Fibroblast of lung (primary cell): Measurements from ENCODE around the gene HSF4. TPM values are rescaled to one million over a fixed set of nuclear protein-coding genes. Genes with fewer than 3 reads are reported as not detected.

ENCODE experiments used
- DNase-seq, 2 donors: peaks; one replicate each; pipeline versions ENCODE4 v3.0.0 to v3.0.0-alpha.2; 2010; ENCODE audit warnings: low read depth in 2 of 2
- H2AFZ ChIP-seq: 2 replicates; pipeline ENCODE4 v1.5.1; 2012; ENCODE audit warnings: low read length, control low read depth, inconsistent platforms
- H3K27ac ChIP-seq: 2 replicates; pipeline ENCODE4 v1.5.1; 2011; ENCODE audit warnings: low read length, control low read depth; ENCODE audit not compliant: insufficient read depth
- H3K27me3 ChIP-seq: 2 replicates; pipeline ENCODE4 v1.5.1; 2011; ENCODE audit warnings: mild to moderate bottlenecking, low read length; ENCODE audit not compliant: control insufficient read depth, insufficient read depth
- H3K36me3 ChIP-seq: 2 replicates; pipeline ENCODE4 v1.5.1; 2011; ENCODE audit warnings: low read length; ENCODE audit not compliant: control insufficient read depth, insufficient read depth
- H3K4me1 ChIP-seq: 2 replicates; pipeline ENCODE4 v1.5.1; 2011; ENCODE audit warnings: low read length; ENCODE audit not compliant: control insufficient read depth, insufficient read depth; ENCODE audit errors: extremely low read depth
- H3K4me2 ChIP-seq: 2 replicates; pipeline ENCODE4 v1.5.1; 2011; ENCODE audit warnings: low read length, control low read depth; ENCODE audit not compliant: insufficient read depth; ENCODE audit errors: extremely low read depth
- H3K4me3 ChIP-seq, 4 experiments: fragments of 200-600 bp in 1 of 4; sonication (generic) in 1 of 4; replicated peaks in 1 of 4; 2 replicates each; pipeline ENCODE4 v1.5.1; 2011 to 2016; ENCODE audit warnings: low read length in 4 of 4, low read depth in 3 of 4, mild to moderate bottlenecking in 3 of 4, control low read depth in 2 of 4, inconsistent platforms in 1 of 4, mixed read lengths in 1 of 4; ENCODE audit not compliant: insufficient read depth in 1 of 4; ENCODE audit errors: control extremely low read depth in 1 of 4
- H3K79me2 ChIP-seq: 2 replicates; pipeline ENCODE4 v1.5.1; 2012; ENCODE audit warnings: mild to moderate bottlenecking, low read length, inconsistent platforms; ENCODE audit not compliant: control insufficient read depth, insufficient read depth
- H3K9ac ChIP-seq: 2 replicates; pipeline ENCODE4 v1.5.1; 2011; ENCODE audit warnings: mild to moderate bottlenecking, low read length, control low read depth; ENCODE audit not compliant: insufficient read depth
- H3K9me3 ChIP-seq: 2 replicates; pipeline ENCODE4 v1.5.1; 2012; ENCODE audit warnings: low read depth, low read length; ENCODE audit not compliant: control insufficient read depth, insufficient read depth
- H4K20me1 ChIP-seq: 2 replicates; pipeline ENCODE4 v1.5.1; 2011; ENCODE audit warnings: low read length; ENCODE audit not compliant: control insufficient read depth, insufficient read depth; ENCODE audit errors: extremely low read depth
- EZH2 ChIP-seq: IDR thresholded peaks from 2 replicates; pipeline ENCODE4 v1.5.1; 2012; ENCODE audit warnings: low read length, control low read depth, mild to moderate bottlenecking; ENCODE audit errors: missing control alignments
- polyA plus RNA-seq, 2 donors: library from polyadenylated mRNA; depleted of rRNA in 1 of 2; stranded (reverse) in 1 of 2; unstranded in 1 of 2; fragments of >200 nt; gene quantifications; 2 replicates each; pipeline ENCODE4 v1.2.1, GENCODE V29; 2011 to 2012; ENCODE audit warnings: missing spikeins in 1 of 2
- total RNA-seq: library from RNA; depleted of rRNA; stranded (reverse); fragments of >200 nt; gene quantifications from 2 replicates; pipeline ENCODE4 v1.2.1, GENCODE V29; 2014
- TF ChIP-seq, protein P1 (sequence below), 2 donors: IDR thresholded peaks in 1 of 2; conservative IDR thresholded peaks in 1 of 2; 1 replicate in 1 of 2; 2 replicates in 1 of 2; pipeline ENCODE4 v1.5.1; 2011 to 2012; ENCODE audit warnings: low read length in 2 of 2, control low read depth in 1 of 2, inconsistent platforms in 1 of 2, low read depth in 1 of 2, mild to moderate bottlenecking in 1 of 2

HSF4 gene
- total and polyA plus RNA-seq, 2 donors (not counting 1 experiment from before 2014, with no cell fraction given): 6.4 to 25.8 TPM

DNA sequence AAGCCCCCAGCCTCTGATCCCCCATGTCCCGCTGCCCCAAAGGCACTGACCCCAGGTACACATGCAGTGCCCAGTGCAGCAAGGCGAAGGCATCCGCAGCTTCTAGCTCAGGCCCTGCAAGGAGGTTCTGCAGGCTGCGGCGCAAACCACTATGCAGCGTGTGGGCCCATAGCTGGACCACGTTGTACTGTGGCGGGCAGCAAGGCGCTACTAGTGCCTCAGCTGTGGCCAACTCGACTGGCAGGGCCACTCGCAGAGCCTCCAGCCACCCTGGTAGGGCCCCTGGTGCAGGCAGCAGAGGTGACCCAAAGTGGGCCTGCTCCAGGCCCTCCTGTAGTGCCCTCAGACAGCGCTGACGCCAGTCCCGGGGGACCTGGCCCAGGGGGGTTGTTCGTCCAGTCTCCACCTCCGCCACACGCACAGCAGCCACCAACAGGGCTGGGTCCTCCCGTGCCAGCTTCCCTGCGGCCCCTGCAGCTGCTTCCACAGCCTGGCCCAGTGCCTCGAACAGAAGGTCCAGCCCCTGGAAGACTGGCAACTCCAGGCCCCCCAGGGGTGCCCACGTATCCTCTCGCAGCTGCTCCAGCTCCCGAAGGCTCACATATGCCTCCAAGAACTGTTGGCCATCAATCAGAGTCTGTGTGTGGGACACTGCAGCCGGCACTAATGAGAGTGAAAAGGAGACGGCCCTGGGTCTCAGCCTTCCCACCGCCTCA, 22.8 kb downstream of the HSF4 start:
- Histone ChIP-seq H4K20me1 (no peaks in the 10 kb centered on the region), H3K36me3 (no peaks in the 10 kb centered on the region), H3K4me3 (no peak overlapping the region), H3K79me2 (peaks cover 10% of the 10 kb centered on the region), H3K27ac (no peak overlapping the region), H3K4me1 (peaks cover 25% of the 10 kb centered on the region), H3K9ac (no peak overlapping the region), H2AFZ (no peak overlapping the region), H3K27me3 (no peaks in the 10 kb centered on the region), H3K9me3 (no peaks in the 10 kb centered on the region), H3K4me2 (no peak overlapping the region)
- TF ChIP-seq, protein P1, sequence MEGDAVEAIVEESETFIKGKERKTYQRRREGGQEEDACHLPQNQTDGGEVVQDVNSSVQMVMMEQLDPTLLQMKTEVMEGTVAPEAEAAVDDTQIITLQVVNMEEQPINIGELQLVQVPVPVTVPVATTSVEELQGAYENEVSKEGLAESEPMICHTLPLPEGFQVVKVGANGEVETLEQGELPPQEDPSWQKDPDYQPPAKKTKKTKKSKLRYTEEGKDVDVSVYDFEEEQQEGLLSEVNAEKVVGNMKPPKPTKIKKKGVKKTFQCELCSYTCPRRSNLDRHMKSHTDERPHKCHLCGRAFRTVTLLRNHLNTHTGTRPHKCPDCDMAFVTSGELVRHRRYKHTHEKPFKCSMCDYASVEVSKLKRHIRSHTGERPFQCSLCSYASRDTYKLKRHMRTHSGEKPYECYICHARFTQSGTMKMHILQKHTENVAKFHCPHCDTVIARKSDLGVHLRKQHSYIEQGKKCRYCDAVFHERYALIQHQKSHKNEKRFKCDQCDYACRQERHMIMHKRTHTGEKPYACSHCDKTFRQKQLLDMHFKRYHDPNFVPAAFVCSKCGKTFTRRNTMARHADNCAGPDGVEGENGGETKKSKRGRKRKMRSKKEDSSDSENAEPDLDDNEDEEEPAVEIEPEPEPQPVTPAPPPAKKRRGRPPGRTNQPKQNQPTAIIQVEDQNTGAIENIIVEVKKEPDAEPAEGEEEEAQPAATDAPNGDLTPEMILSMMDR (conservative IDR thresholded peaks at IDR 0.05 in 1 of 2, IDR thresholded peaks at IDR 0.05 in 1 of 2; ENCODE audit: low read depth in 1 of 2, low read length in 2 of 2): no peak
- no peak for TF ChIP-seq EZH2
- DNase-seq: no peak

DNA sequence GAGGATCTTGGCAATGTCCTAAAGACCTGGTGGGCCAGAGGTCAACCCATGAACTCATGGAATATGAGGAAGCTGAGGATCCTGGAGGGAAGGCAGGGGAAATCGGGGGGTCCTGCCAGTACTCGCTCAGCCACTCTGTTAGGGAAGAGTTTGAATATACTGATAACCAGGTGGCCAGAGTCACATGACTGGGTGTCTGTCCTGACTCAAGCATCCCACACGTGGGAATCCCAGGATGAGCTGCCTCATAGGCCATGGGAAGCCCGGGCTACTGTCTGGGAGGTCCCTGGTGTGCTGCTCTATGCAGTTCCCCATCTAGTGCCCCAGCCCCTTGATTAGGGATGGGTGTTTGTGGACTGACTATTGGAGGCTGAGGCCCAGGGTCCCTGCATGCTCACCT, 23.8 kb downstream of the HSF4 start:
- TF ChIP-seq EZH2: no peak
- TF ChIP-seq, protein P1 (conservative IDR thresholded peaks at IDR 0.05 in 1 of 2, IDR thresholded peaks at IDR 0.05 in 1 of 2; ENCODE audit: low read depth in 1 of 2, low read length in 2 of 2): no peak
- Histone ChIP-seq H3K4me1 (peaks cover 27% of the 10 kb centered on the region), H3K36me3 (no peaks in the 10 kb centered on the region), H3K4me2 (no peak overlapping the region), H3K9me3 (no peaks in the 10 kb centered on the region), H3K9ac (no peak overlapping the region), H2AFZ (no peak overlapping the region), H3K27me3 (no peaks in the 10 kb centered on the region), H3K79me2 (peaks cover 13% of the 10 kb centered on the region), H3K27ac (no peak overlapping the region), H4K20me1 (no peaks in the 10 kb centered on the region), H3K4me3 (no peak overlapping the region)
- DNase-seq: no peak

DNA sequence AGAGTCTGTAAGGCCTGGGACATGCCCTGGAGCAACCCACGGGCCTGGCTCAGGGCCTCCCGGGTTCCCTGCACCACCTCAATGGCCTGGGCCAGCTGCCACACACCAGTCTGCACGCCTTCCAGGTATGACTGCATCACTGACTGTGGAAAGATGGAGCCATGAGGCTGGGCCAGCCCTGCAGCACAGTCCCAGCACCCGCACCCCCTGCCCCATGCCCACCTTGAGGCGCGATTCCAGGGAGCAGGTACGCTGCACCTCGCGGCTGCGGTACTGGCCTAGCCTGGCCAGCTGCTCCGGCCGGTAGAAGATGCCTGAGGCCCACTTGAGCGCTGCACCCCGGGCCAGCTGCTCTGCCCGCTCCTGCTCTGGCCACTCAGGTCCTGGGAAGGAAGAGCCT, 24.3 kb downstream of the HSF4 start:
- no peaks in the 10 kb centered on the region for H3K27me3 ChIP-seq
- H4K20me1 ChIP-seq: no peaks in the 10 kb centered on the region
- H3K4me1 ChIP-seq: peaks cover 30% of the 10 kb centered on the region
- peaks cover under 1% of the 10 kb centered on the region for H3K36me3 ChIP-seq
- no peak overlapping the region for H3K4me3 ChIP-seq
- DNase-seq: no peak
- no peak overlapping the region for H3K27ac ChIP-seq
- peaks cover 18% of the 10 kb centered on the region for H3K79me2 ChIP-seq
- H2AFZ ChIP-seq: no peak overlapping the region
- H3K9ac ChIP-seq: no peak overlapping the region
- TF ChIP-seq EZH2: no peak
- TF ChIP-seq, protein P1 (conservative IDR thresholded peaks at IDR 0.05 in 1 of 2, IDR thresholded peaks at IDR 0.05 in 1 of 2; ENCODE audit: low read depth in 1 of 2, low read length in 2 of 2): no peak
- H3K4me2 ChIP-seq: no peak overlapping the region
- H3K9me3 ChIP-seq: no peaks in the 10 kb centered on the region
